Stimulated activated CD4-positive, alpha-beta T cell treated with anti-CD3 and anti-CD28 coated beads, Interleukin-2, amount 100 ng/mL, for 4 hours (primary cell): ENCODE measurements around the gene APIP.

ENCODE experiments used
- DNase-seq: peaks from one replicate; pipeline ENCODE4 v3.0.0-alpha.2; 2020; ENCODE audit warnings: low read depth

The APIP gene, protein sequence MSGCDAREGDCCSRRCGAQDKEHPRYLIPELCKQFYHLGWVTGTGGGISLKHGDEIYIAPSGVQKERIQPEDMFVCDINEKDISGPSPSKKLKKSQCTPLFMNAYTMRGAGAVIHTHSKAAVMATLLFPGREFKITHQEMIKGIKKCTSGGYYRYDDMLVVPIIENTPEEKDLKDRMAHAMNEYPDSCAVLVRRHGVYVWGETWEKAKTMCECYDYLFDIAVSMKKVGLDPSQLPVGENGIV

DNA sequence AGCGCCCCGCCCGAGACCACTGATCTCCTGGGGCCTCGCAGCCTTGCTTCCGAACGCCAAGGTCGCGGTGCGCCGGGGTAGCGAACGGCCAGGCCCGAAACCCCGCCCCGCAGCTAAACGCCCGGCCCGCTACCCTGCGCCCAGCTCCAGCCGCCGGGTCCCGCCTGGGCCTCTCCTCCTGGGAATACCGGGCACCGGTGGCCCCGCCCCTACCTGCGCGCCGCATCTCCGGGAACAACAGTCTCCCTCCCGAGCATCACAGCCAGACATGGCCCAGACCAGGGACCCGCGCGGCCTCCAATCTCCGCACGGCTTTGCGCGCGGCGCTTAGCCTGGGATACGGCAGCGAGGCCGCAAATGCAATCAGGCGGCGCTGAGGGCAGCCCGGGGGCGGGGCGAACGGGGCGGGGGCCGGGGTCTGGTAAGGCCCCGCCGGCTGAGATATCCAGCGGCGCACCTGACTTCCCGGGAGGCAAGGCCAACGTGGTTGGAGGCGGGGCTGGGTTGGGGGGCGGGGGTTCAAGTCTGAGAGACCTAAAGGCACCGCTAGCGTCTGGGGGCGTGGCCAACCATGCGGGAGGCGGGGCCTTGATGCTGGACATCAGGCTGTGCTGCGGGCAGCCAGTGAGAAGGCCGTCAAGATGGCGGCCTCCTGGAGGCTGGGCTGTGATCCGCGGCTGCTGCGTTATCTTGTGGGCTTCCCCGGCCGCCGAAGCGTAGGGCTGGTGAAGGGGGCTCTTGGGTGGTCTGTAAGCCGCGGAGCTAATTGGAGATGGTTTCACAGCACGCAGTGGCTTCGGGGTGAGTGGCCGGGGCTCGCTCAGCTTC lies at the start of gene APIP, which contains the start of gene PDHX:
TSS of gene APIP (minus strand) at position 365 of the 828 bp plus-strand sequence. CDS start at position 270, 95 bp downstream.
TSS of gene PDHX (plus strand) at position 604 of the 828 bp plus-strand sequence. CDS start at position 642, 38 bp downstream.
- DNase-seq: peak; percentile 91

DNA sequence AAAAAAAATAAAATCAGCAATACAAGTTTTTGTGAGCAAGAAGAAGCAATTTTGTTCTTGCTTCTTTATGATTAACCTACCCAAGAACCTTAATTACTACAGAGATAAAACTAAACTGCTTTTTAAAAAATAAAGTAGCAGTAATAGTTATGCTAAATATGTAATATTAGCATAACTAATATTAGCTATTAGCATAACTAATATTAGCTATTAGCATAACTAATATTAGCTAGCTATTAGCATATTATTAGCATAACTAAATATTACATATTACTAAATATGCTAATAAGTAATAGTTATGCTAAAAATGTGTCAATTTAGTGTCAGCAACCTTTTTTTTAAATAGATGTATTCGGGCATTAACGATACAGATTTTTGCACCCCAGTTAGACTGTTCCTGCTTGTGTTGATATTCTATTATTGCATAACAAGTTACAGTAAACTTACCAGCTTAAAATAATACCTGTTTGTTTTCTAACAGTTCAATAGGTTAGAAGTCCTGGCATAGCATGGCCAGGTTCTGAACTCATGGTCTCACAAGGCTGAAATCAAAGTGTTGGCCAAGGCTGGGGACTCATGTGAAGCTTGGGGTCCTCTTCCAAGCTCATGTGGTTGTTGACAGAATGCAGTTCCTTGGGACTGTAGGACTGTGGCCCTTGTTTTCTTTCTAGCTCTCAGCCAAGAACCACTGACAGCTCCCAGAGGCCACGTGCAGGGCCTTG lies 48.6 kb upstream of the APIP start:
- DNase-seq: no peak

DNA sequence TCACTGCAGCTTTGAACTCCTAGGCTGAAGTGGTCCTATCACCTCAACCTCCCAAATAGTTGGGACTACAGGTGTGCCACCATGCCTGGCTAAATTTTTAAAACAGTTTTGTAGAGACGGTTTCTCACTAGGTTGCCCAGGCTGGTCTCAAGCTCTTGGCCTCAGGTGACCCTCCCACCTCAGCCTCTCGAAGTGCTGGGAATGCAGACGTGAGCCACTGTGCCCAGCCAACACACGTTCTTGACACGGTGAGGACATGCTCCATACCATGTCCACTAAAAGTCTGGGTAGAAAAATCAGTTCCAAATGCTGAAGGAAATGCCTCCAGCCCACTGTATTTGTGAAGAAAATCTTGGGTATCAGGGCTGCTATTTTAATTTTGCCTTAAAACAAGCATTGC lies 47.2 kb upstream of the APIP start:
- DNase-seq: no peak

DNA sequence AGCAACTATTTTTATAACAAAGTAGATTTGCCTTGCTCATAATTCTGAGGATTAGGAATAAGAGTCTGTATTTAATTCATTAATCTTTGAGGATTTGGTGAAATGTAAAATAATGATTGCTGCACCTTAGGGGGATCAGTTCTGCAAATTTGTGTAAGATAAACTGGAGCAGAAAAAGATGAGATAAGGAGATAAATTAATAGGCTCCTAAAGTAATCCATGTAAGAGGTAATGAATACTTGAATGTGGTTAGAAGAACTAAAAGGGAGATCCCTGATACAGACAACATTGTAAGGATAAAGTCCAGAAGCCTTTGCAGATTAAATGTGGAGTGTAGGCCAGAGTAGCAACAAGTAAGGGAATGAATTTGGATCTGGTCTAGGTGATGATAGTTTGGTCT lies 45.9 kb upstream of the APIP start:
- DNase-seq: no peak

DNA sequence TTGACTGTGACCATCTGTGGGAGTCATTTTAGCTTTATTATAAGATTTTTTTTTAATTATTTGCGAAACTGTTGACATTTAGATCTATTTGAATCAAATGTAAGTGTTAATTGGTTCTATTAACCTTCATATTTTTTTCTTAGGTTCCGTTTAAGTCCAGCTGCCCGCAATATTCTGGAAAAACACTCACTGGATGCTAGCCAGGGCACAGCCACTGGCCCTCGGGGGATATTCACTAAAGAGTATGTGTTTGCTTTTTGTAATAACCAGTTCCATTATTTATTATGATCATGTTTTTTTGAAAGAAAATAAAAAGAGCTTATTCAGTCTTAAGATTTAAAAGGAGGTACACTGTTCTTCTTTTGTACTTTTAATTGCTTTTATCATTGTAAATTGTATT lies 44.1 kb upstream of the APIP start:
- no peak for DNase-seq

DNA sequence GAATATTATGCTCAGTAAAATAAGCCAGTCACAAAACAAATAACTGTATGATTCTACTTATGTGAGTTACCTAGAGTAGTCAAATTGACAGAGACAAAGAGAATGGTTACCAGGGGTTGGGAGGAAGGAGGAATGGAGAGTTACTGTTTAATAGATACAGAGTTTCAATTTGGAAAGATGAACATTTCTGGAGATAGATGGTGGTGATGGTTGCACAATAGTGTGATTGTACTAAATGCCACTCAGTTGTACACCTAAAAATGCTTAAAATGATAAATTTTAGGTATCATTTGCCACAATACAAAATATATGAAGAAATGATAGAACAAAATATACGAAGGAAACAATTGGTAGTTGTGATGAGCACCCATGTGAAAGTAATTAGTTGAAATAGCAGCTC lies 43.6 kb upstream of the APIP start:
- DNase-seq: no peak

DNA sequence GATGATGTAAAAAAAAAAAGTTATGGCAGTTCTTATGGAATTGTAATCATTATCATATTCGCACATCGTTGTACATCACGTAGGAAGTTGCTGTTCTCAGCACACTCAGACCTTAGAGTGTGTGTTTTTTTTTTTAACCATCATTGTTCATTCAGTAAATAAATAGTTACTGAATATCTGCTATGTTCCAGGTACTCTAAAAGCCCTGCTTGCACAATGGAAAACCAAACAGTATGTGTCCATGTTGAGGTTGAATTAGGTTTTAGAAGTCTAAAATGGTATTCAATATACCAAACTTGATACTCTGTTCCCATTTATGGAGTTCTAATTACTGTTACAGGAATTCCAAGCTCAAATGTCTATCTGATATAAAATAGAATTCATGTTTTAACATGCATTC lies 41.4 kb upstream of the APIP start:
- no peak for DNase-seq

DNA sequence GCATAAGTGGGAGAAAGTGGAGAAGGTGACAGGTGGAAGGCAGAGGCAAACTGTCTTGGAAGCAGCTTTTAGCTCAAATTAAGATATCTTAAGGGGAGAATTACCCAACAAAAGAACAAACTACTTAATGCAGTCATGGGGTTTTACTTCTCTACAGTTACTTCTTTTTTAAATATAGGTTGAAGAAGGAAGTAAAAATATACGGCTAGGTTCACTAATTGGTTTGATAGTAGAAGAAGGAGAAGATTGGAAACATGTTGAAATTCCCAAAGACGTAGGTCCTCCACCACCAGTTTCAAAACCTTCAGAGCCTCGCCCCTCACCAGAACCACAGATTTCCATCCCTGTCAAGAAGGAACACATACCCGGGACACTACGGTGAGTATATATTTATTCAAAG lies 41.0 kb upstream of the APIP start:
- DNase-seq: no peak

DNA sequence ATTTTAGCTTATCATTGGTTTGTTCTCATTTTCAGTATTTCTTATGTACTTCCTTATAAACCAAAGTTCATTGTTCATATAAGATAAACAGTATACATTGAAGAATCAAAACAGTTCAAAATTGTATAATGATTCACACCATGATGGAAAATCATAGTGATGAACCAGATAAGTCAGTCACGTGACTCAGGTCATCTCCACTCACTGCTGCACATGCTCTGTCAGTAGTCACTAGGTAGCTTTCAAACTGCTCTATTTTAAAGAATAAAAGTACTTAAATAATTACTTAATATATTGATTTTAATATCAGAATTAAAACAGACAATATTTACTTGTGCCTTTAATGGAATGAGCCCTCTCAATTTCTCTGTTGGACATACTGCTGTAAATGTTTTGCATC lies 37.8 kb upstream of the APIP start:
- DNase-seq: no peak

DNA sequence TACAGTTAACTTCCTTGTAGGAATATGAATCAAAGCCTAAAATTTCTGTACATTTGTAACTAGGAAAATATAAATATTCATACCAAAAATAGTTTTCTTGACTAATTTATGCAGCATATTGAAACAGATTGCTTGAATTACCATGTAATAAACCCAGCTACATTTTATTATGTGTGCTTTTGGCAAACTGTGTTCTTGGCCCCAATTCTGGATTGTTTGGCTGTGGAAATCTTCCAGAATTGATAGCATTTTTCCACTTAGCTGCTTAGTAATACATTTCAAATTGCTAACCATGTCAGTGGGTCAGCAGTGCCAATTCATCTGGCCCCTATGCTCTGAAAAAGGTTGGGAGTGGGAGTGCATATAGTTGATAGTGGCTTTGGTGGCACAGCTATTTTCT lies 32.5 kb upstream of the APIP start:
- no peak for DNase-seq

DNA sequence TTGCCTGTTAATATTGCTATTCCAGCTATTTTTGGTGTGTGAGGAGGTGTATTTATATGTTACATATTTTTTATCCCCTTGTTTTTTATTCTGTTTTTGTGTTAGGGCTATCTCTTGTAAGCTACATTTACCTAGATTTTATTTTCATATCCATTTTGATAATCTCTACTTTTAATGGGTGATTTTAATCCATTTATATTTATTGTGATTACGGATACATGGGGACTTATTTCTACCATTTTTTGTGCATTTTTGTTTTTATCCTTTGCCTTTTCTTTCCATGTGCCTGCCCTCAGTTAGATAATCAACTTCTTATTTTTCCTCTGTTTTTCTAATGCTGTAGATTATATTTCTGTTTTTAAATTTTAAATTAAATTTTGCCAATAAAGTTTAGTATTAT lies 28.5 kb upstream of the APIP start:
- no peak for DNase-seq

DNA sequence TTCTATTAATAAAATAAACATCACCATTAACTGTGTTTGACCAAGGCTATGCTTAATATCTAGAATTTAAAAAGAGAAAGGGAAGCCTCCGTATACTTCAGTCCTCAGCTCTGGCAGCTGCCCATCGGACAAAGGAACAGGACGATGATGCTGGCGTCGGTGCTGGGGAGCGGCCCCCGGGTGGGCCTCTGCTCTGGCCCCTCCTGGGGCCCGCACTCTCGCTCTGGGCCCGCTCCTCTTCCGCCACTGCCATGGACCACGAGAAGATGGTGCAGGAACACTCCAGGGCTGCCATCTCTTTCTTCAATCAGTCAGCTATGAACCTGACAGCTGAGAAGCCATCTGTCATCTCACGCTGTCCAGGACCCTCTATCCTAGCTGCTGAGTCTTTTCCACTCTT lies 25.5 kb upstream of the APIP start:
- DNase-seq: no peak

DNA sequence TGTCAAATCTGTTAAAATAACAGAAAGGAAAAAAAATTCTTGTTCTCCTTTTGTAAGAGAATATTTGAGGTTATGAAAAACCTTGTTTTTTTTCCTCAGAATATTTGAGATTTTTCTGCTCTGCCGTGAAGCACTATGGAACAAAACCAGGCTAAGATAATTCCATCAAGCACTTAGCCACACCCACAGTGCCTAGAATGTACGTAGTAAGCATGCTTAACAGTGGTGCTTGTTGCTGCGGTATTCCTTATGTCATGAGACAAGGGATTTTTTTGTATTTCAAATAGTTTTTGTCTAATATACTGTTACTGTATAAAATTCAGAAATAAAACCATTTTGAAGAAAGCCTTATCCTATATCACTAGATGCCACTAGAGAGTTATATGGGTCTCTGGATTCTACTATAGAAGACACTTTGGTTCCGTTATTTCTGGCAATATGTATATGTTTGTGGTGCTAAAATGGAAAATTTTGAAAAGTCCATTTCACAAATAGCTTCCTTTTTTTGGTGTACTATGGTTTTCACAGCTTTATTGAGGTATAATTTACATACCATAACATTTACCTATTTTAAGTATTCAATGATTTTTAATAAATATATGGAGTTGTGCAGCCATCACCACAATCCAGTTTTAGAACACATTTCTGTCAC lies 24.0 kb upstream of the APIP start:
- no peak for DNase-seq

DNA sequence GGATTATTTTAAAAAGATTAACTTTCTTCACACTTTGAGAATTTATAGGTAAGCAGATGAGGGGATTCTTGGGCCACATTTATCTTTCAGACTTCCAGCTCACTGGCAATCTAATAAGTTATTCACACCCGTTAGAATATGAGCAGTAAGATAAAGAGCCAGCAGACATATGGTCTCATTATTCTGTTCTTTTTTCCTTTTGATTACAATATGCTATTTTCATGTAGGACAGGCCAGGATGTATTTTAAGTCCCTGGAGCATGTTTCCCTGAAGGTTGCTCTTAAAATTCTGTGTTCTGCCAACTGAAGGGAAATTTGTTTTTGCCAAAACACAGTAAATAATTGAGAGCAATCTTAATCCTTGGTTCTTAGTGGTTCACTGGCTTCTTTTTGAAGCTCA lies 22.4 kb upstream of the APIP start:
- DNase-seq: no peak

DNA sequence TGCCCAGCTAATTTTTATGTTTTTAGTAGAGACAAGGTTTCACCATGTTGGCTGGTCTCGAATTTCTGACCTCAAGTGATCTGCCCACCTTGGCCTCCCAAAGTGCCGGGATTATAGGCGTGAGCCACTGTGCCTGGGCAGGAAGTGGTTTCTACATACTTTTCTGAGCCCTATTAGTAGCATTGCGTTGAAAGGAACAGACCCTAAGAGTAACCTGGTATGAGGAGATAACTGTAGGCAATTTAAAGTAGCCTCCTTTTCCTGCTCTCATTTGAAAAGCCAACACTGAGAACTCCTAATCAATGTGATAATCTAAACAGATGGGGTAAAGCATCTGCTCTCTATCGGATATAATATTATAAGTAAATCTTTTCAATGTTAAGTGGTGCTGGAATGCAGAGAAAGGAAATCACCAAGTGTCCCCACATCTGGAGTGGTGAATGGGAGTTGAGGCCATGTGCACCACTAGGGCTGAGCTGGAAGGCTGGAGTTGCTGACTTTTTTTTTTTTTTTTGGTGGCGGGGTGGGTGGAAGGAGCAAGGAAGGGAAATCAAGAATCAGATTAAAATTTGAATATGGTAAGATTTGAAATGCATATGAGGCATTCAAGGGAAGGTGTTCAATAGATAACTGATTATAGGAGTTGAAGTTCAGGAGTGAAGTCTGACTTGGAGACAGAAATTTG lies 20.9 kb upstream of the APIP start:
- no peak for DNase-seq

DNA sequence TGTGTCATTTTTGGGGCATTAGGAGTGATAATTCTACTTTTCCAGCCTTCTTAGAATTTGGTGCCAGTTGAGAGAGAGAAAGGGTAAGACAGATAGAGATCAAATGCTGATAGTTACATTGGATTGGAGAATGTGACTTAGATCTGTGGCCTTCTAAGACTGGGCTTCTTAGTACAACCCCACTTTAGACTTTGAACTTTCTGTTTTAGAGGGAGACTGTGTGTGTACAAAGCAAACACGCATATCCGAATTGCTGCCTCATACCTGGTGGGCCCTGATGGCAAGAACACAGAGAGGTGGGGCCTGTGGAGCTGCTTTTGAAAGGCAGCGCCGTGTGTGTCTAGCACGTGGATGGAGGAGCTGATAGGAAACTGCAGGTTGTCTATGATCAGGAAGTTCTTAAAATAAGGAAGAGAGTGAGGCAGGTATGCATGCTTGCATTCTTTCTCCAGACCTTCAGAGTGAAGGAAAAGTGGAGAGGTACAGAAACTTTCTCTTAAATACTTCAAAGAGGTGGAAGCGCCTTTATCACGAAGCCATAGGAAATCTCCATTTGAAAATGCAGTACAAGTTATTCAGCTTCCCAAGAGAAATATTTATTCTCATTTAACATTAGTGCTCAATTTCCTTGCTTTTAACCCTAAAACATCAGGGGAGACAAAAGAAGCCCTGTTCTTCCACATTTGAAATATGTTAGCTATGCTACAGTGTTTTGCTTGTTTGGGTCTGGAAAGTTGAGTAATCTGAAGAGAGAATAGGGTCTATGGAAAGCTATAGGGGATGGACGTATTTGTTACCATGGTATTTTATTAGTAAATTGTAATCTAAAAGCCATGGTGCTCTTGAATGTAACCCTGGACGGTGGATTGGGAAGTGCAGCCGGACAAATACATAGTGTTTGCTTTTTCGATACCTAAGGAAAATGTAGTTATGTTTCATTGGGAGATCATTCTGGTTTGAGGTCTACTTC lies 13.9 kb upstream of the APIP start:
- no peak for DNase-seq

DNA sequence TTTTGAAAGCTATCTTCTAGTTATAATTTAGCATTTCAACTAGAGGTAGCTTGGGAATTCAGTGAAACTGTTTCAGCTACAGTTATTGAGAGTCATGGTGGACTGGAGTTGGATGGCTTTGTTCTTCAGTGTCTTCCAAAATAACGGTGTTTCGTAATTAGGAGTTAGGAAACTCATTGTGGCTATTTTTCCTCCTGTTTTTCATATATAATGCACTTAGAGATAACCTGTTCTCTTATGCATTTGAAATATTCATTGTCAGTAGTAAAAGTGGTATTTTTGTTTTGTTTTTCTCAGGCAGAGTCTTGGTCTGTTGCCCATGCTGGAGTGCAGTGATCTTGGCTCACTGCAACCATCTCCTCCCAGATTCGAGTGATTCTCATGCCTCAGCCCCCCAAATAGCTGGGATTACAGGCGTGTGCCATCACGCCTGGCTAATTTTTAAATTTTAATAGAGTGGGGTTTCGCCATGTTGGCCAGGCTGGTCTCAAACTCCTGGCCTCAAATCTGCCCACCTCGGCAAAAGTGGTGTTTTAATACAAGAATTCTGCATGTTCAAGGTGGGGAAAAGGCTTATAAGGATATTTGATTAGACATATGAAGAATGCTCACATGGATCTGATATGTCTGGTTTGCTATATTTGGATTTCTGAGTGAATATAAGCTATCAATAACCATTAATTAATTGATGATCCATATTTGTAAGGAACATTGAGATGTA lies 12.9 kb upstream of the APIP start:
- DNase-seq: no peak

DNA sequence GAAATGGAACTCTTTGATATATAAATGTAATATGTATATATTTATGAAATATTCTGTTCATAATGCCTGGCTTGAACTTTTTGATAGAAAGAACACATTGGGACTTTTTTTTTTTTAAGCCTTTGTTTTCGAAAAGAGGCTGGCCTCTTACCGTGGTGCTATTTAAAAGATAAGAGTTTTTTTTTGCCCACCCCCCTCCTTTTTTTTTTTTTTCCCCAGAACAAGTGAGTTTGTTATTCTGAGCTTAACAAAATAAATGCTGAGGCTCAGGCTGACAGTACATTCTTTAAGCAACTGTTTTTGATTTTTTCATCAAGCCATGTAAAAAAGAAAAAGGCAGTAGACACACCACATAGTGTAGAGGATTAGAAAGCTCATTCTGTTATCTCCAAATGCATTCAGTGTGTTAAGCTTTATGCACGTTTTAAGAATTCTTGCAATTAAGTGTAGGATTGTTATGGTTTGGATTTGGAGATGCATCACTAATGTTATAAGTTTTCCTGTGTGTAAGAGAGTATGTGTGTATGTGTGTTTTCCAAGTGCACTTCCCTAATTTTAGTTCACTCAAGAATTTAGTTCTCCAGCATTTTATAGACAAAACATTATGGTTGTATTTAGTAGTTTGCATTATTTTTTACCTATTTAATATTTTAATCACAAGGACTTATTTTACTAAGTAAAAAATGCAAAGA lies 12.2 kb upstream of the APIP start:
- no peak for DNase-seq

DNA sequence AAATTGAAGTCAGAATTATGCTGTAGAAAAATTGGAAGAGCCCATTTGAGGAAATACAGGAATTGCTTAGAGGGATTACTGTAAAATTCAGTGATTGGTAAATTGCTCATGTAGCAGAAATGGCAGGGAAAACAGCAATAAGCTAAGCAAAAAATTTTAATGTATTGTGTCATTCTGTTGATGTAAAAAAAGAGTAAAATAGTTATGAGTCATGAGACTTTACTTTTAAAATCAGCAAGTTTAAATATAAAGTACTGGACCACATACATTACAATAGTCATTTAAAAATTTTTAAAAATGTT lies 10.6 kb upstream of the APIP start:
- DNase-seq: no peak
